ENCODE results near the gene RYR1.

DNA sequence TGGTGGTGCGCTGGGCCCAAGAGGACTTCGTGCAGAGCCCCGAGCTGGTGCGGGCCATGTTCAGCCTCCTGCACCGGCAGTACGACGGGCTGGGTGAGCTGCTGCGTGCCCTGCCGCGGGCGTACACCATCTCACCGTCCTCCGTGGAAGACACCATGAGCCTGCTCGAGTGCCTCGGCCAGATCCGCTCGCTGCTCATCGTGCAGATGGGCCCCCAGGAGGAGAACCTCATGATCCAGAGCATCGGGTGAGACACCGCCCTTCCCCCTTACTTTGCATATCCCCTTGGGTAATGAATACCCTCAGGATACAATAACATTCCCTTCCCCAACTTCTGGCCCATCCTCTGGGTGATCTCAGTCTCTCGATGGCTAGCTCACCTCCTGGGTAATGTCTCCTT, 60.9 kb downstream of the RYR1 start:
- TF ChIP-seq, protein P1, sequence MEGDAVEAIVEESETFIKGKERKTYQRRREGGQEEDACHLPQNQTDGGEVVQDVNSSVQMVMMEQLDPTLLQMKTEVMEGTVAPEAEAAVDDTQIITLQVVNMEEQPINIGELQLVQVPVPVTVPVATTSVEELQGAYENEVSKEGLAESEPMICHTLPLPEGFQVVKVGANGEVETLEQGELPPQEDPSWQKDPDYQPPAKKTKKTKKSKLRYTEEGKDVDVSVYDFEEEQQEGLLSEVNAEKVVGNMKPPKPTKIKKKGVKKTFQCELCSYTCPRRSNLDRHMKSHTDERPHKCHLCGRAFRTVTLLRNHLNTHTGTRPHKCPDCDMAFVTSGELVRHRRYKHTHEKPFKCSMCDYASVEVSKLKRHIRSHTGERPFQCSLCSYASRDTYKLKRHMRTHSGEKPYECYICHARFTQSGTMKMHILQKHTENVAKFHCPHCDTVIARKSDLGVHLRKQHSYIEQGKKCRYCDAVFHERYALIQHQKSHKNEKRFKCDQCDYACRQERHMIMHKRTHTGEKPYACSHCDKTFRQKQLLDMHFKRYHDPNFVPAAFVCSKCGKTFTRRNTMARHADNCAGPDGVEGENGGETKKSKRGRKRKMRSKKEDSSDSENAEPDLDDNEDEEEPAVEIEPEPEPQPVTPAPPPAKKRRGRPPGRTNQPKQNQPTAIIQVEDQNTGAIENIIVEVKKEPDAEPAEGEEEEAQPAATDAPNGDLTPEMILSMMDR (IDR thresholded peaks at IDR 0.05; ENCODE audit: insufficient read depth, low read length): no peak
- TF ChIP-seq POLR2AphosphoS5 (IDR thresholded peaks at IDR 0.05; ENCODE audit: low read depth) (no peak), GABPA (IDR thresholded peaks at IDR 0.05; ENCODE audit: low read depth) (no peak), REST (IDR thresholded peaks at IDR 0.05; ENCODE audit: insufficient replicate concordance, low read depth) (no peak), SPI1 (IDR thresholded peaks at IDR 0.05; ENCODE audit: borderline replicate concordance, low read depth) (no peak)

All from HL-60 (cell line).